Globus pallidus (tissue), 1 donor: Measurements from ENCODE around the gene IRF5.

Experiments used
- DNase-seq: peaks from one replicate; pipeline ENCODE4 v3.0.0-alpha.2; 2015; ENCODE audit warnings: low spot score

Gene IRF5

GRCh38 chr7:128920913-128921582 is 16.7 kb upstream of the IRF5 start:
- no peak for DNase-seq

GRCh38 chr7:128921866-128922440 is 15.8 kb upstream of the IRF5 start:
- no peak for DNase-seq

GRCh38 chr7:128922496-128923410 is 15.0 kb upstream of the IRF5 start:
- DNase-seq = no peak

GRCh38 chr7:128923411-128923800 is 14.3 kb upstream of the IRF5 start:
- DNase-seq = no peak

- DNase-seq = no peak
Measured at GRCh38 chr7:128924707-128925588, 12.8 kb upstream of the IRF5 start.

- DNase-seq = no peak
Measured at GRCh38 chr7:128928159-128928813, 9.4 kb upstream of the IRF5 start.

- no peak for DNase-seq
Measured at GRCh38 chr7:128928882-128929788, 8.6 kb upstream of the IRF5 start.

- no peak for DNase-seq
Measured at GRCh38 chr7:128931190-128931798, 6.4 kb upstream of the IRF5 start.

GRCh38 chr7:128931965-128932861 is 5.5 kb upstream of the IRF5 start:
- no peak for DNase-seq

GRCh38 chr7:128932862-128933179 is 4.9 kb upstream of the IRF5 start:
- DNase-seq = no peak

- DNase-seq = peak; percentile 56
Measured at GRCh38 chr7:128933180-128933891, 4.4 kb upstream of the IRF5 start.

GRCh38 chr7:128934361-128935341 is 3.1 kb upstream of the IRF5 start:
- peak; percentile 38 for DNase-seq

GRCh38 chr7:128935342-128935730 is 2.4 kb upstream of the IRF5 start:
- no peak for DNase-seq

GRCh38 chr7:128936798-128937197 is 929 bp upstream of the IRF5 start:
- no peak for DNase-seq

- no peak for DNase-seq
Measured at GRCh38 chr7:128937271-128937646, 468 bp upstream of the IRF5 start.

- DNase-seq = peak; percentile 11
Measured at GRCh38 chr7:128938544-128939074, 882 bp downstream of the IRF5 start.
